SU-DHL-6 (cell line): ENCODE results near the gene PDGFB.

Experiments
- EZH2phosphoT487 ChIP-seq: fragments of 200-600 bp; sonication (generic), shearing (Covaris generic); conservative IDR thresholded peaks from 2 replicates; pipeline ENCODE4 v1.6.1; 2018; ENCODE audit warnings: mild to moderate bottlenecking, antibody characterized with exemption, low read length, moderate library complexity, mixed read lengths
- TF ChIP-seq, protein P1 (sequence below): fragments of 200-600 bp; sonication (generic); IDR thresholded peaks from one replicate; pipeline ENCODE4 v1.5.1; 2017; ENCODE audit warnings: antibody characterized with exemption, mild to moderate bottlenecking, low read length, moderate library complexity; ENCODE audit not compliant: insufficient read depth, poor library complexity, severe bottlenecking

DNA sequence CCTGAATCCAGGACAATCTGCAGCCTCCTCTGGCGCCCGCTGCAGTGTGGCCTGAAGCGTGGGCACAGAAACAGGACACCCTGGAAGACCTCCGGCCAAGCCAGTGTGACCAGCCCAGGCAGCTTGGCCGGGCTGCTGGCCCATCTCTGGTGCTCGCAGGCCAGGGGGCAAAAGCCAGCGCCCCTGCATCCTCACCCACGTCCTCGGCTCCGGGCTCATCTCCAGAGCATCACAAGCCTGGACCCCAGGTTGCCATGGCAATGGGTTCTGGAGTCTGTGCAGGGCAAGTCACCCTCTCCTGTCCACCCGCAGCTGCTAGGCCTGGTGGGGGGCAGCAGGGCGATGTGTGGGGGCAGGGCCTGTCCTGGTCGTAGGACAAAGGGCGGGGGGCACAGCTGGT, 9.3 kb upstream of the PDGFB start:
- TF ChIP-seq, protein P1, sequence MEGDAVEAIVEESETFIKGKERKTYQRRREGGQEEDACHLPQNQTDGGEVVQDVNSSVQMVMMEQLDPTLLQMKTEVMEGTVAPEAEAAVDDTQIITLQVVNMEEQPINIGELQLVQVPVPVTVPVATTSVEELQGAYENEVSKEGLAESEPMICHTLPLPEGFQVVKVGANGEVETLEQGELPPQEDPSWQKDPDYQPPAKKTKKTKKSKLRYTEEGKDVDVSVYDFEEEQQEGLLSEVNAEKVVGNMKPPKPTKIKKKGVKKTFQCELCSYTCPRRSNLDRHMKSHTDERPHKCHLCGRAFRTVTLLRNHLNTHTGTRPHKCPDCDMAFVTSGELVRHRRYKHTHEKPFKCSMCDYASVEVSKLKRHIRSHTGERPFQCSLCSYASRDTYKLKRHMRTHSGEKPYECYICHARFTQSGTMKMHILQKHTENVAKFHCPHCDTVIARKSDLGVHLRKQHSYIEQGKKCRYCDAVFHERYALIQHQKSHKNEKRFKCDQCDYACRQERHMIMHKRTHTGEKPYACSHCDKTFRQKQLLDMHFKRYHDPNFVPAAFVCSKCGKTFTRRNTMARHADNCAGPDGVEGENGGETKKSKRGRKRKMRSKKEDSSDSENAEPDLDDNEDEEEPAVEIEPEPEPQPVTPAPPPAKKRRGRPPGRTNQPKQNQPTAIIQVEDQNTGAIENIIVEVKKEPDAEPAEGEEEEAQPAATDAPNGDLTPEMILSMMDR, result no peak
- no peak for TF ChIP-seq EZH2phosphoT487
